ENCODE measurements around the gene CYB5R4.
"Not testable (repeated sequence)": the region's sequence is repeated elsewhere in the genome, so short reads cannot be mapped to it uniquely, and the experiment has no call there.

The CYB5R4 gene

DNA sequence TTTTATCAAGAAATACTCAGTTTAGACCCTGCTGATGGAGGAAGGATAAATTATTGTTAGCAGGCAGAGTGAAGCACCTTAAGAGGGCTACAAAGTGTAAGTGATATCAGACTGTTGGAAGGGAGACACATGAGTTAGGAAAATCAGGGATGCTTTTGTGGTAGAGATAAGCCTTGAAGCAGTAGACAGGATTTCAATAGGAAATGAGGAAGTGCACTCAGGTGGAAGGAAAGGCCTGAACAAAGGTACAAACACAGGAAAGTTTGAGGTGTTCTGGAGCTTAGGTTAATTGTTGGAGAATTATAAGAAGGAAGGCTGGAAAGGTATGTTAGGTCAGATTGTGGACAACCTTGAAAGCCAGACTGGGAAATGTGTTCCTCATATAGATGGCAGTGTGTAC, 7.6 kb downstream of the CYB5R4 start:
- DNase-seq: no peak

DNA sequence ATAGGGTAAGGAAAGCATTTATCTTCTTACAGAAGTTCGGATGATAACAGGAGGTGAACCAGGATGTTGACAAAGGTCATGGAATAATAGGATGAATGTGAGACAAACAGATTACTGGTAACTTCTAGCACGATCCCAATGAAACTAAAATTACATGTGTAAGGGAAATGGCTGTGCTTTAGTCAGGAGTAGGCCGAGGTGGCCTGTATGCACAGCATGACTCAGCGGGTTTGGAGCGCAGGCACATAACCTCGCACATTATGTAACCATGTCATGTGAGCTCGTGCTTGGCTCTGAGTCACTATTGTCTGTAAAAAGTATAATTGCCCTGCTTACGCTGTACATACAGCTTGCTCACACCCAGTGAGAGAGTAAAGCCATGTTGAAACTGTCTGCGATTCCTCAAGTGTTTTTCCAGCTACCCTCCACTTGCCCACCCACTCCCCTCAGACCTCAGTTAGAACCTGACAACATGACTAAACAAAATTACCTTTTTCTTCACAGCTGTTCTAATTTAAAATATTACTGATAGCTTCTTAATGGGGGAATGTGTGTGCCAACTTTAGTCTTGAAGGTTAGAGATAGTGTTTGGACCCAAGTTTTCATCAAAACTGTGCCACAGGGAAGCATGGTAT, 8.2 kb downstream of the CYB5R4 start:
- peak; percentile 27 for DNase-seq

- no peak for DNase-seq
These were observed 9.2 kb downstream of the CYB5R4 start for GRCh38 chr6:83868639-83869038.

GRCh38 chr6:83870649-83871048, 11.2 kb downstream of the CYB5R4 start:
- DNase-seq: no peak

DNA sequence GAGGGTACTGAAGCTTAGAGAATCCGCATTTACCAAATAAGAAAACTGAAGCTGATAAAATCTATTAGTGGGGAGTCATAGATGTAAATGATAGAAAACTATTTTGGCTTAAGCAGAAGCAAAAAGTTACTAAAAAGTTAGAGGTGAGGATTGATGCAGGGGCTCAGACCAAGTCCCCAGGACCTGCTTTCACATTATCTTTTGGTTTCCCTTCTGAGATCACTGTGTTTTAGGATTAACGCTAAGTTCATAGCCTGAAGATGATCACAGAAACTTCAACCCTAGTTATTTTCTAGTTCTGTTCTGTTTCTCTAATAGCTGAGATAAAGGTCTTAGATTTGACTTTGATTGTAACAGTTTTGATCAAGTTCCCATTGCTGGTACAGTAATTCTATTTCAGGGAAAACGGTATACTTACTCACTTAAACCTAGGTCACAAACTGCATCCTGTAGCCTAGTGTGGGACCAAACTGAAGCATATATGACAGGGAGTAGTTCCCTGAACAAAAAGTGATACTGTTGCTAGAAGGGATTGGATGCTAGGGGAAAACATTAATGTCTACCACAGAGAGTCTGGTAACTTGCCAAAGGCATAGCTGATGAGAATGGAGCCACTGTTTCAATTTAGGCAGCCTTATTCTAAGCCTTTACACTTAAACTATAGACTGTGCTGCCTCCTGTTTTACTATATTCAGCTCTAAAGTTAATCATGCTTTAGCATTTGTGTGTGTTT, 13.1 kb downstream of the CYB5R4 start:
- DNase-seq: no peak

- no peak for DNase-seq
These were observed 14.4 kb downstream of the CYB5R4 start for GRCh38 chr6:83873869-83874268.

- DNase-seq: no peak
These were observed 16.4 kb downstream of the CYB5R4 start for GRCh38 chr6:83875843-83876242.

- DNase-seq: no peak
These were observed 19.6 kb downstream of the CYB5R4 start for GRCh38 chr6:83878902-83879644.

GRCh38 chr6:83879746-83880145, 20.3 kb downstream of the CYB5R4 start:
- DNase-seq: no peak

GRCh38 chr6:83883240-83883639, 23.8 kb downstream of the CYB5R4 start:
- DNase-seq: no peak

GRCh38 chr6:83884523-83884922, 25.0 kb downstream of the CYB5R4 start:
- peak; percentile 18 for DNase-seq

GRCh38 chr6:83885984-83886383, 26.5 kb downstream of the CYB5R4 start:
- DNase-seq: no peak

DNA sequence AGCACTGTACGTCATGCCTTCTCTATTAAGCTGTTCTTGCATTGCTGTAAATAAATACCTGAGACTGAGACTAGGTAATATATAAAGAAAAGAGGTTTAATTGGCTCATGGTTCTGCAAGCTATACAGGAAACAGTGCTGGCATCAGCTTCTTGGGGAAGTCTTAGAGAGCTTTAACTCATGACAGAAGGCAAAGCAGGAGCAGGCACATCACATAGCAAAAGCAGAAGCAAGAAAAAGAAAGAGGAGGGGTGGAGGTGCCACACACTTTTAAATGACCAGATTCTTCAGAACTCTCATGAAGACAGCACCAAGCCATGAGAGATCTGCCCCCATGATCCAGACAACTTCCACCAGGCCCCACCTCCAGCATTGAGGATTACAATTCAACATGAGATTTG, 30.1 kb downstream of the CYB5R4 start:
- DNase-seq: no peak

DNA sequence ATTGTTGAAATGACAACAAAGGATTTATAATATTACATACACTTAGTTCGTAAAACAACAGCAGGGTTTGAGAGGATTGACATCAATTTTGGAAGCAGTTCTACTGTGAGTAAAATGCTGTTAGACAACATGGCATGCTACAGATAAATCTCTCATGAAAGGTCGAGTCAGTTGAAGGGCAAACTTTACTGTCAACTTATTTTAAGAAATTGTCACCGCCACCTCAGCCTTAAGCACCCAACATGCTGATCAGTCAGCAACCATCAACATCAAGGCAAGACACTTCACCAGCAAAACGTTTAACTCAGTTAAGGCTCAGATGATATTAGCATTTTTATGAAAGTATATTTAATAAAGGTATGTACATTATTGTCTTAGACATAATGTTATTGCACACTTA, 31.0 kb downstream of the CYB5R4 start:
- no peak for DNase-seq

DNA sequence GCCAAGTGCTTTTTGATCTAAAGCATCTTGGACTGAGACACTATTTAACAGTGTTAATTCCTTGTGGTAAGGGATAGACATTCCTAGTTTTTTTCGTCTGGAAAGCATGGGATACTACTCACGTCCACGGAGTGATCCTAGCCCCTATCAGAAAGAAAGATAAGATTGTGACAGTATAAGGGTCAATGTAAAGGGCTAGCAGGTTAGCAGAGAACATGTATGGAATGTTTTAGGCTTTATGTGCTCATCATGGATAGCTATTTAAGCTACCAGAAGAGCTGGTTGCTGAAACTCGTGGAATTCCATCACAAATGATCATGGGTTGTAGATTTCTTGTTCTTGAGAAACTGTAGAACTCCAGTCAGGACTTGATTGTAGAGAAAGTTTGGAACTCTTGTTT, 32.1 kb downstream of the CYB5R4 start:
- no peak for DNase-seq

GRCh38 chr6:83893024-83893423, 33.5 kb downstream of the CYB5R4 start:
- no peak for DNase-seq

- DNase-seq: not testable (repeated sequence)
These were observed 37.6 kb downstream of the CYB5R4 start for GRCh38 chr6:83897094-83897493.

DNA sequence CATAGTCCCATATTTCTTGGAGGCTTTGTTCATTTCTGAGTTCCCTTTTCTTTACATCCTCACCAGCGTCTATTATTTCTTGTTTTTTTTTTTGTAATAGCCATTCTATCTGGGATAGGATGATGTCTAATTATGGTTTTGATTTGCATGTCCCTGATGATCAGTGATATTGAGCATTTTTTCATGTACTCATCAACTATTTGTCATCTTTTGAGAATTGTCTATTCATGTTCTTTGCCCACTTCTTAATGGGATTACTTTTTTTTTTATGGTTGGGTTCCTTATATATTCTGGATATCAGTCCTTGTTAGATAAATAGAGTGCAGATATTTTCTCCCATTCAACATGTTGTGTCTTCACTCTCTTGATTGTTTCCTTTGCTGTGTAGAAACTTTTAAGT, 42.1 kb downstream of the CYB5R4 start:
- DNase-seq: no peak

DNA sequence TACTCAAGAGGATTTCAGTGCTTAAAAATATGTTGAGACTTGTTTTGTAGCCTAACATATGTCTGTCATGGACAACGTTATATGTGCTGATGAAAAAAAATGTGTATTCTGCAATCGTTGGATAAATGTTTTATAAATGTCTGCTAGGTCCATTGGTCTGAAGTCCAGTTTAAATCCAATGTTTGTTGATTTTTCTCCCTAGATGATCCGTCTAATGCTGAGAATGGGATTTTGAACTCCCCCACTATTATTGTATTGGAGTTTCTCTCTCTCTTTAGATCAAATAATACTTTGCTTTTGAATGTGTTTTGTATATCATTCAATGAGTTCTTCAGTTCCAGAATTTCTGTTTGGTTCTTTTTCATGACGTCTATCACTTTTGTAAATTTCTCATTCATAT, 44.9 kb downstream of the CYB5R4 start:
- DNase-seq: no peak

DNA sequence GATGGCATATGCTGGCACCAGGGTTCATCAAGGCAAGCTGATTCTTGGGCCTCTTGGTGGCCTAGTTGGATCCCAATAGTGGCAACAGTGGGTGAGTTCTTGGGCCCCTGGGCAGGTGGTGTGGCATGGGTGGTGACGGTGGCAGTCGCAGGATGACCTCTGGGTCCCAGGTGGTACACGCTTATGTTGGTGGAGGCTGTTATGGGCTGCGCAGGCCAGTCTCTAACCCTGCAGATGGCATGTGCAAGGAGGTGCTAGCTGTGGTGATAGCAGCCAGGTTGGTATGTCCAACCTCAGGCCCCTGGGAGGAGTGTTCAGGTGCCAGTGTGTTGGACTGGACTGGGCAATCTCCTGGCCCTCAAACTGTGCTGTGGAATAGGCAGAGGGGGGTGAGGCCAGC, 46.2 kb downstream of the CYB5R4 start:
- no peak for DNase-seq

- DNase-seq: not testable (repeated sequence)
These were observed 48.3 kb downstream of the CYB5R4 start for GRCh38 chr6:83907623-83908390.

- DNase-seq: no peak
These were observed 49.3 kb downstream of the CYB5R4 start for GRCh38 chr6:83908813-83909212.

DNA sequence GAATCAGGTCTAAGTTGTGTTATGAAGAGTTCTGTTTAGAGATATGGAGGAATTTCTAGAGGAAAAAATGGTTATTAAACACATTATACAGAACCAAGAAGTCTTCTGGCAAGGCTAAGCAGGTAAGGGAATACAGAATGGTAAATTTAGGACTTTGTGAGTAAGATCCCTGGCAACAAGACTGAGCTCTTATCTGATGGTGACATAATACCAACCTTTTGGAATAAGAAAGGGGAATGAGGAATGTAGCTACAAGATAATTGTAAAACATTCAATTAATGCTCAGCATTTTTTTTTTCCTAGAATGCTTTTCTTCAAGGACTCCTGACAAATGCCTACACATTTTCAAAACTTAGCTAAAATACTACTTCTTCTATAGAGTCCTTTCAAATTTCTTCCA, 51.8 kb downstream of the CYB5R4 start:
- no peak for DNase-seq
